Nephron (organoid): Measurements from ENCODE around the gene HAPLN1.

Experiments
- H3K27ac Mint-ChIP-seq, 3 experiments: 2 replicates each; pipeline ENCODE4 v1.8.0; 2020; ENCODE audit warnings: mixed read lengths in 3 of 3, mild to moderate bottlenecking in 2 of 3, moderate library complexity in 1 of 3
- H3K27me3 Mint-ChIP-seq: 2 replicates; pipeline ENCODE4 v1.8.0; 2021; ENCODE audit warnings: low read depth, mild to moderate bottlenecking, moderate library complexity, mixed read lengths
- H3K36me3 Mint-ChIP-seq: 2 replicates; pipeline ENCODE4 v1.8.0; 2020; ENCODE audit warnings: low read depth, mixed read lengths
- H3K4me1 Mint-ChIP-seq: 2 replicates; pipeline ENCODE4 v1.8.0; 2020; ENCODE audit warnings: mixed read lengths
- H3K4me3 Mint-ChIP-seq, 3 experiments: 2 replicates each; pipeline ENCODE4 v1.8.0; 2020; ENCODE audit warnings: mild to moderate bottlenecking in 3 of 3, mixed read lengths in 3 of 3, moderate library complexity in 2 of 3
- H3K9me3 Mint-ChIP-seq: 2 replicates; pipeline ENCODE4 v1.8.0; 2020; ENCODE audit warnings: mixed read lengths
- TF ChIP-seq, protein P1 (sequence below), 3 experiments: fragments of 200-600 bp; sonication (generic); IDR thresholded peaks; one replicate each; pipeline ENCODE4 v1.5.0; 2021; ENCODE audit warnings: antibody characterized with exemption in 3 of 3; ENCODE audit not compliant: unreplicated experiment in 3 of 3

The HAPLN1 gene

DNA sequence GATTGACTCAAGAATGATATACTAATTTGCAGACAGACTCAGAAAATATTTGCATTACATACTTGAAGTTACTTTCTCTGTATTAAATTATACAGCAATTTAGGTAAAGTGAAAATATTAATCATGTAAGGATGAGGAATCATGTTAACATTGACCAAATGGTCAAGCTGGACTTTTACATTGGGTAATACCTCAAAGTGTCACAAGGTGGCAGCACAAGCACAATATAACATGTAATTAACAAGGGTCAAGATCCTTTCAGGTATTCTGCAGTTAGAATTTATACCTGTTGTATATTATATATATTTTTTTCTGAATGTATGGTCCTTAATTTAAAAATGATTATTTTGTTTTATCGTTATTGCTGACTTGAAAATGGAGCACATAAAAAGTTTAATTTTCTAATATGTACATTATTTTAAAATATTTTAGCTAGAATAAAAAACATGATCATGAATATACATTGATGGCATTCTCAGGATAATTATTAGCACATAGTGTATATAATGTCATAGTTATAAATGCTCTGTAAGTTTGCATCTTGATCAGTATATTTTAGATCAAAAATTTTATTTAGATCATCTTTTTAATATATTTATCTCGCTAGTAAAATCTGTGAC lies 8.6 kb downstream of the HAPLN1 start:
- Mint-ChIP-seq H3K36me3 (no peaks in the 10 kb centered on the region), H3K4me3 (no peak overlapping the region), H3K9me3 (peaks cover 3% of the 10 kb centered on the region), H3K27me3 (no peaks in the 10 kb centered on the region), H3K4me1 (no peaks in the 10 kb centered on the region), H3K27ac (no peak overlapping the region)
- TF ChIP-seq, protein P1, sequence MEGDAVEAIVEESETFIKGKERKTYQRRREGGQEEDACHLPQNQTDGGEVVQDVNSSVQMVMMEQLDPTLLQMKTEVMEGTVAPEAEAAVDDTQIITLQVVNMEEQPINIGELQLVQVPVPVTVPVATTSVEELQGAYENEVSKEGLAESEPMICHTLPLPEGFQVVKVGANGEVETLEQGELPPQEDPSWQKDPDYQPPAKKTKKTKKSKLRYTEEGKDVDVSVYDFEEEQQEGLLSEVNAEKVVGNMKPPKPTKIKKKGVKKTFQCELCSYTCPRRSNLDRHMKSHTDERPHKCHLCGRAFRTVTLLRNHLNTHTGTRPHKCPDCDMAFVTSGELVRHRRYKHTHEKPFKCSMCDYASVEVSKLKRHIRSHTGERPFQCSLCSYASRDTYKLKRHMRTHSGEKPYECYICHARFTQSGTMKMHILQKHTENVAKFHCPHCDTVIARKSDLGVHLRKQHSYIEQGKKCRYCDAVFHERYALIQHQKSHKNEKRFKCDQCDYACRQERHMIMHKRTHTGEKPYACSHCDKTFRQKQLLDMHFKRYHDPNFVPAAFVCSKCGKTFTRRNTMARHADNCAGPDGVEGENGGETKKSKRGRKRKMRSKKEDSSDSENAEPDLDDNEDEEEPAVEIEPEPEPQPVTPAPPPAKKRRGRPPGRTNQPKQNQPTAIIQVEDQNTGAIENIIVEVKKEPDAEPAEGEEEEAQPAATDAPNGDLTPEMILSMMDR (IDR thresholded peaks at IDR 0.05; ENCODE audit: unreplicated experiment in 3 of 3) = peak; percentile 72 to 92 (median 79)

DNA sequence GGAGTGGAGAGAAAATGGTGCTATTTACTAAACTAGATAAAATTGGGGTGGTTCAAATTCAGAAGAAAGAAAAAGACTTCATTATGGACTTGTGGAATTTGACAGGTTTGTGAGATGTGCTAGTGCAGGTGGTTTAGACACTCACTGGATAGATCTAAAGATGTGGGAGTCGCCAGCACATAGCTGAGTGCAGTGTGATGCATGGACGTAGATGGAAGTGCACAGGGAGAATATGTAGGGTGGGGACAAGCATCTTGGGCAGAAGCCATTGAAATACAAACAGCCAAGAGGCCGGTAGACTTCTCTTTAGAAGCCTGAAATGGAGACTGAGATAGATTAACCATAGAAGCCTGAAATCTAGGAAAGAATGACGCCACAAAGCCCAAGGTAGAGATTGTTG lies 10.7 kb downstream of the HAPLN1 start:
- Mint-ChIP-seq H3K9me3 (peaks cover 21% of the 10 kb centered on the region), H3K27me3 (no peaks in the 10 kb centered on the region), H3K27ac (no peak overlapping the region), H3K36me3 (peaks cover 7% of the 10 kb centered on the region), H3K4me3 (no peak overlapping the region), H3K4me1 (no peaks in the 10 kb centered on the region)
- TF ChIP-seq, protein P1 (IDR thresholded peaks at IDR 0.05; ENCODE audit: unreplicated experiment in 3 of 3) = no peak

DNA sequence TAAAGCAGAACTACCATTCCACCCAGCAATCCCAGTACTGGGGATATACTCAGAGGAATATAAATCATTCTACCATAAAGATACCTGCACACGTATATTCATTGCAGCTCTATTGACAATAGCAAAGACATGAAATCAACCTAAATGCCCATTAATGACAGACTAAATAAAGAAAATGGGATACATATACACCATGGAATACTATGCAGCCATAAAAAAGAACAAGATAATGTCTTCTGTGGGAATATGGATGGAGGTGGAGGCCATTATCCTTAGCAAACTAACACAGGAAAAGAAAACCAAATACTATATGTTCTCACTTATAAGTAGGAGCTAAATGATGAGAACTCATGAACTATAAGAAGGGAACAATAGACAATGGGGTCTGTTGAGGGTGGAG lies 12.5 kb downstream of the HAPLN1 start:
- H3K4me3 Mint-ChIP-seq = no peak overlapping the region
- peaks cover 16% of the 10 kb centered on the region for H3K36me3 Mint-ChIP-seq
- TF ChIP-seq, protein P1 (IDR thresholded peaks at IDR 0.05; ENCODE audit: unreplicated experiment in 3 of 3) = no peak
- H3K27ac Mint-ChIP-seq = no peak overlapping the region
- no peaks in the 10 kb centered on the region for H3K4me1 Mint-ChIP-seq
- peaks cover 31% of the 10 kb centered on the region for H3K9me3 Mint-ChIP-seq
- no peaks in the 10 kb centered on the region for H3K27me3 Mint-ChIP-seq

DNA sequence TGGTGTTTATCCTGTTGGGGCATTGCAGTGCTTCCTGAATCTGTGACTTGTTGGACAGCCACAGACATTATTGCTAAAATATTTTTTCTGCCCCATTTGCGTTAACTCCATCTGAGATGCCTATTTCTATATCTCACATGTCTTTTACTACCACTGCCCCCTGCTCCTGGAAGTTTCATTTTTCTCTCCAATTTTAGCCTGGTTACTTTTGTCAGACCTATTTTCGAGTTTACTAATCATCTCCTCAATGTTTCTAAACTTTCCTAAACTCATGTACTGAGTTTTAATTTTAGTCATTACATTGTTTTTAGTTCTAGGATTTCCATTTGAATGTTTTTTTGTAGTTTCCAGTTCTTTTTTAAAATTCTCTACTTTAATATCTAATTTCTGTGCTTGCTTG lies 17.6 kb downstream of the HAPLN1 start:
- Mint-ChIP-seq H3K4me1 (no peaks in the 10 kb centered on the region), H3K9me3 (peaks cover 28% of the 10 kb centered on the region), H3K27ac (no peak overlapping the region), H3K4me3 (no peak overlapping the region), H3K36me3 (peaks cover 16% of the 10 kb centered on the region), H3K27me3 (no peaks in the 10 kb centered on the region)
- TF ChIP-seq, protein P1 (IDR thresholded peaks at IDR 0.05; ENCODE audit: unreplicated experiment in 3 of 3) = no peak

DNA sequence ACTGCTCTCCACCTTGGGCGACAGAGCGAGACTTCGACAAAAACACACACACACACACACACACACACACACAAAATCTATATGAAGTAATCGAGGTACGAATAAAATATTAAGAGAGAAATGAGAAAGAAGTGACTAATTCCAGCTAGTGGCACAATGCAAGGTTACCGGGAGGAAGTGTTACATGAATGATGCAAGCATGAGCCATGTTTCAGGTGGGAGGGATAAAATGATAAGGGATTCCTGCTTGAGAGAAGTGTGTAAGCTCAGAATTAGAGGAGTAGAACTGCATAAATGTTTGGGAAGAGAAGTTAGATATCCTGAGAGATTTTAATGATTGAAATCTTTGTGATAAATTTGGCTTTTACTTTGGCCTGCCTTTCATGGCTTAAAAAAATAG lies 18.8 kb downstream of the HAPLN1 start:
- H3K27me3 Mint-ChIP-seq = no peaks in the 10 kb centered on the region
- no peaks in the 10 kb centered on the region for H3K4me1 Mint-ChIP-seq
- TF ChIP-seq, protein P1 (IDR thresholded peaks at IDR 0.05; ENCODE audit: unreplicated experiment in 3 of 3) = no peak
- no peak overlapping the region for H3K4me3 Mint-ChIP-seq
- H3K27ac Mint-ChIP-seq = no peak overlapping the region
- H3K36me3 Mint-ChIP-seq = peaks cover 16% of the 10 kb centered on the region
- H3K9me3 Mint-ChIP-seq = peaks cover 25% of the 10 kb centered on the region

DNA sequence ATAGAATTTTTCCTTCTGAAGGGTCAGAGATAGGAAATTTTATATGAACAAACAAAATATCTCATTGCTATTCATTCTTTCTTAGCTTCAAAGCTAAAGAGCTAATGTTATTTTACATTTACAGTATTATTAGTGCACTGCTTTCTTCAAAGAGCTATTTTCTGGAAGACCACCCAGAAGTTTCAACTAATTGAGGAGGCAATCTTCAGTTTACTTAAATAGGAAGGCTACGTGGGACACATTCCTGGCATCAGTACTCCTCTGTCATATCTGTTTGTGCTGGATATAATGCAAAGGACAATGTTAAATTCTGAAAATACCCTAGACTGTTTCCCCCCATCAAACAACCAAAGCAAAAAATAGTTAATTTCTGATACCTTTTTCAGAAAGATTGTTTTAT lies 30.8 kb downstream of the HAPLN1 start:
- H3K9me3 Mint-ChIP-seq = peaks cover 5% of the 10 kb centered on the region
- H3K4me1 Mint-ChIP-seq = no peaks in the 10 kb centered on the region
- H3K36me3 Mint-ChIP-seq = no peaks in the 10 kb centered on the region
- TF ChIP-seq, protein P1 (IDR thresholded peaks at IDR 0.05; ENCODE audit: unreplicated experiment in 3 of 3) = no peak
- no peaks in the 10 kb centered on the region for H3K27me3 Mint-ChIP-seq
- no peak overlapping the region for H3K27ac Mint-ChIP-seq
- no peak overlapping the region for H3K4me3 Mint-ChIP-seq
